ENCODE measurements around the gene SERPING1.
A peak's percentile ranks its signal among the peaks of the same experiment; 100 is the strongest.

The SERPING1 gene

GRCh38 chr11:57634311-57634710, 36.8 kb downstream of the SERPING1 start:
- DNase-seq (ENCODE audit: low read depth in 2 of 2), result no peak
- H3K4me3 ChIP-seq (replicated peaks in 1 of 2; ENCODE audit: low read depth in 2 of 2, low read length in 2 of 2), result no peak overlapping the region
- TF ChIP-seq CTCF (IDR thresholded peaks at IDR 0.05; ENCODE audit: low read depth, low read length), result no peak

GRCh38 chr11:57635246-57635645, 37.8 kb downstream of the SERPING1 start:
- TF ChIP-seq CTCF (IDR thresholded peaks at IDR 0.05; ENCODE audit: low read depth, low read length), result no peak
- DNase-seq (ENCODE audit: low read depth in 2 of 2), result no peak
- no peak overlapping the region for H3K4me3 ChIP-seq (replicated peaks in 1 of 2; ENCODE audit: low read depth in 2 of 2, low read length in 2 of 2)

GRCh38 chr11:57637626-57638004, 40.1 kb downstream of the SERPING1 start:
- TF ChIP-seq CTCF (IDR thresholded peaks at IDR 0.05; ENCODE audit: low read depth, low read length), result no peak
- no peak for DNase-seq (ENCODE audit: low read depth in 2 of 2)
- peak overlapping the region; percentile 73 to 93 for H3K4me3 ChIP-seq (replicated peaks in 1 of 2; ENCODE audit: low read depth in 2 of 2, low read length in 2 of 2)

- TF ChIP-seq CTCF (IDR thresholded peaks at IDR 0.05; ENCODE audit: low read depth, low read length), result no peak
- peak overlapping the region; percentile 73 to 93 for H3K4me3 ChIP-seq (replicated peaks in 1 of 2; ENCODE audit: low read depth in 2 of 2, low read length in 2 of 2)
- DNase-seq (ENCODE audit: low read depth in 2 of 2), result peak; percentile 88
Measured at GRCh38 chr11:57638005-57638781, 40.7 kb downstream of the SERPING1 start.

GRCh38 chr11:57638811-57639320, 41.4 kb downstream of the SERPING1 start:
- TF ChIP-seq CTCF (IDR thresholded peaks at IDR 0.05; ENCODE audit: low read depth, low read length), result no peak
- peak overlapping the region; percentile 73 to 93 for H3K4me3 ChIP-seq (replicated peaks in 1 of 2; ENCODE audit: low read depth in 2 of 2, low read length in 2 of 2)
- DNase-seq (ENCODE audit: low read depth in 2 of 2), result peak in 1 of 2 donors; percentile 24

- TF ChIP-seq CTCF (IDR thresholded peaks at IDR 0.05; ENCODE audit: low read depth, low read length), result no peak
- H3K4me3 ChIP-seq (replicated peaks in 1 of 2; ENCODE audit: low read depth in 2 of 2, low read length in 2 of 2), result peak overlapping the region; percentile 73 to 93
- peak in 1 of 2 donors; percentile 84 for DNase-seq (ENCODE audit: low read depth in 2 of 2)
Measured at GRCh38 chr11:57639321-57640067, 42.0 kb downstream of the SERPING1 start.
